Activated CD4-positive, alpha-beta memory T cell treated with anti-CD3 and anti-CD28 coated beads for 36 hours (primary cell): ENCODE data around the gene PITX1. TPM values are rescaled to one million over a fixed set of nuclear protein-coding genes. Genes with fewer than 3 reads are reported as not detected.

Experiments
- CTCF ChIA-PET: fragments of 350-600 bp; sonication (Branson Sonifier 250); formaldehyde crosslinking; loops from one replicate; lab custom pipeline; 2021; ENCODE audit warnings: antibody characterized with exemption, inconsistent platforms; lab: Charles Lee
- POLR2A ChIA-PET: fragments of 350-600 bp; sonication (Branson Sonifier 250); formaldehyde crosslinking; loops from one replicate; lab custom pipeline; 2021; ENCODE audit warnings: antibody characterized with exemption; lab: Charles Lee
- DNase-seq: peaks from one replicate; pipeline ENCODE4 v3.0.0-alpha.2; 2020
- H3K27ac Mint-ChIP-seq: one replicate; pipeline ENCODE4 v1.8.0; 2021; ENCODE audit warnings: mixed read lengths
- H3K27me3 Mint-ChIP-seq: one replicate; pipeline ENCODE4 v1.8.0; 2021; ENCODE audit warnings: mixed read lengths
- H3K36me3 Mint-ChIP-seq: one replicate; pipeline ENCODE4 v1.8.0; 2021; ENCODE audit warnings: mixed read lengths
- H3K4me1 Mint-ChIP-seq: one replicate; pipeline ENCODE4 v1.8.0; 2021; ENCODE audit warnings: low read depth, mixed read lengths
- H3K4me3 Mint-ChIP-seq: one replicate; pipeline ENCODE4 v1.8.0; 2021; ENCODE audit warnings: mild to moderate bottlenecking, mixed read lengths
- H3K9me3 Mint-ChIP-seq: one replicate; pipeline ENCODE4 v1.8.0; 2021; ENCODE audit warnings: mixed read lengths
- intact Hi-C: fragments of 100-400 bp; cut with micrococcal nuclease; formaldehyde crosslinking; loops from one replicate; pipeline ENCODE4 v1.15.1; 2023
- total RNA-seq, 2 experiments: library from RNA; stranded (reverse); gene quantifications; one replicate each; pipeline ENCODE4 v1.2.3, GENCODE V29; 2021

PITX1 gene
- total RNA-seq, 2 experiments from 2014 or later: 0.14 to 0.22 TPM

GRCh38 chr5:135020111-135020895 lies 13.7 kb downstream of the PITX1 start:
- ChIA-PET POLR2A (no interaction called here), CTCF (no interaction called here)
- intact Hi-C loops: no loop called here
- Mint-ChIP-seq H3K9me3 (no peaks in the 10 kb centered on the region), H3K27me3 (no peaks in the 10 kb centered on the region), H3K36me3 (no peaks in the 10 kb centered on the region), H3K4me3 (no peak overlapping the region), H3K4me1 (no peaks in the 10 kb centered on the region), H3K27ac (no peak overlapping the region)
- no peak for DNase-seq

GRCh38 chr5:135019314-135019713 lies 14.7 kb downstream of the PITX1 start:
- intact Hi-C loops: no loop called here
- Mint-ChIP-seq H3K27ac (no peak overlapping the region), H3K36me3 (no peaks in the 10 kb centered on the region), H3K4me1 (no peaks in the 10 kb centered on the region), H3K9me3 (no peaks in the 10 kb centered on the region), H3K4me3 (no peak overlapping the region), H3K27me3 (no peaks in the 10 kb centered on the region)
- POLR2A ChIA-PET: no interaction called here
- no peak for DNase-seq
- CTCF ChIA-PET: no interaction called here

- Mint-ChIP-seq H3K27me3 (no peaks in the 10 kb centered on the region), H3K4me1 (no peaks in the 10 kb centered on the region), H3K36me3 (no peaks in the 10 kb centered on the region), H3K27ac (no peak overlapping the region), H3K9me3 (no peaks in the 10 kb centered on the region), H3K4me3 (no peak overlapping the region)
- intact Hi-C loops: no loop called here
- POLR2A ChIA-PET: interaction anchor here (0.6 kb wide), 1 partner anchor 55 kb away, joined by 3 read pairs; no protein-coding TSS in a partner anchor
- CTCF ChIA-PET: no interaction called here
- DNase-seq: no peak
Observed at GRCh38 chr5:135018457-135018856, 15.6 kb downstream of the PITX1 start.

- POLR2A ChIA-PET: no interaction called here
- Mint-ChIP-seq H3K4me1 (no peaks in the 10 kb centered on the region), H3K4me3 (no peak overlapping the region), H3K27ac (no peak overlapping the region), H3K36me3 (no peaks in the 10 kb centered on the region), H3K27me3 (no peaks in the 10 kb centered on the region), H3K9me3 (no peaks in the 10 kb centered on the region)
- intact Hi-C loops: no loop called here
- no peak for DNase-seq
- CTCF ChIA-PET: no interaction called here
Observed at GRCh38 chr5:135016861-135017290, 17.2 kb downstream of the PITX1 start.

GRCh38 chr5:135015942-135016341 lies 18.1 kb downstream of the PITX1 start:
- intact Hi-C loops: no loop called here
- POLR2A ChIA-PET: no interaction called here
- DNase-seq: no peak
- H3K36me3 Mint-ChIP-seq: no peaks in the 10 kb centered on the region
- no peaks in the 10 kb centered on the region for H3K4me1 Mint-ChIP-seq
- H3K27me3 Mint-ChIP-seq: no peaks in the 10 kb centered on the region
- H3K4me3 Mint-ChIP-seq: no peak overlapping the region
- CTCF ChIA-PET: interaction anchor here (0.7 kb wide), 1 partner anchor 106 kb away, joined by 3 read pairs; no protein-coding TSS in a partner anchor
- H3K27ac Mint-ChIP-seq: no peak overlapping the region
- H3K9me3 Mint-ChIP-seq: no peaks in the 10 kb centered on the region

- intact Hi-C loops: no loop called here
- ChIA-PET CTCF (no interaction called here), POLR2A (no interaction called here)
- no peak for DNase-seq
- no peaks in the 10 kb centered on the region for H3K4me1 Mint-ChIP-seq
- H3K4me3 Mint-ChIP-seq: no peak overlapping the region
- H3K36me3 Mint-ChIP-seq: no peaks in the 10 kb centered on the region
- no peaks in the 10 kb centered on the region for H3K9me3 Mint-ChIP-seq
- no peaks in the 10 kb centered on the region for H3K27me3 Mint-ChIP-seq
- no peak overlapping the region for H3K27ac Mint-ChIP-seq
Observed at GRCh38 chr5:135013947-135014570, 20.0 kb downstream of the PITX1 start.

- Mint-ChIP-seq H3K4me1 (no peaks in the 10 kb centered on the region), H3K4me3 (no peak overlapping the region), H3K9me3 (no peaks in the 10 kb centered on the region), H3K27me3 (no peaks in the 10 kb centered on the region), H3K36me3 (no peaks in the 10 kb centered on the region), H3K27ac (no peak overlapping the region)
- CTCF ChIA-PET: no interaction called here
- no peak for DNase-seq
- intact Hi-C loops: no loop called here
- POLR2A ChIA-PET: no interaction called here
Observed at GRCh38 chr5:135013445-135013844, 20.6 kb downstream of the PITX1 start.

- no peaks in the 10 kb centered on the region for H3K36me3 Mint-ChIP-seq
- H3K4me3 Mint-ChIP-seq: no peak overlapping the region
- CTCF ChIA-PET: no interaction called here
- POLR2A ChIA-PET: no interaction called here
- DNase-seq: no peak
- no peaks in the 10 kb centered on the region for H3K4me1 Mint-ChIP-seq
- H3K27me3 Mint-ChIP-seq: no peaks in the 10 kb centered on the region
- intact Hi-C loops: no loop called here
- H3K27ac Mint-ChIP-seq: no peak overlapping the region
- no peaks in the 10 kb centered on the region for H3K9me3 Mint-ChIP-seq
Observed at GRCh38 chr5:135012951-135013391, 21.1 kb downstream of the PITX1 start.

GRCh38 chr5:135012033-135012588 lies 21.9 kb downstream of the PITX1 start:
- Mint-ChIP-seq H3K9me3 (no peaks in the 10 kb centered on the region), H3K27ac (no peak overlapping the region), H3K4me1 (no peaks in the 10 kb centered on the region), H3K27me3 (no peaks in the 10 kb centered on the region), H3K36me3 (no peaks in the 10 kb centered on the region), H3K4me3 (no peak overlapping the region)
- DNase-seq: no peak
- intact Hi-C loops: no loop called here
- CTCF ChIA-PET: no interaction called here
- POLR2A ChIA-PET: no interaction called here

GRCh38 chr5:135011355-135012032 lies 22.5 kb downstream of the PITX1 start:
- intact Hi-C loops: no loop called here
- ChIA-PET CTCF (no interaction called here), POLR2A (no interaction called here)
- Mint-ChIP-seq H3K36me3 (no peaks in the 10 kb centered on the region), H3K9me3 (no peaks in the 10 kb centered on the region), H3K27me3 (no peaks in the 10 kb centered on the region), H3K4me3 (no peak overlapping the region), H3K27ac (no peak overlapping the region), H3K4me1 (no peaks in the 10 kb centered on the region)
- no peak for DNase-seq

GRCh38 chr5:135010502-135011354 lies 23.3 kb downstream of the PITX1 start:
- DNase-seq: no peak
- Mint-ChIP-seq H3K27me3 (no peaks in the 10 kb centered on the region), H3K9me3 (no peaks in the 10 kb centered on the region), H3K4me3 (no peak overlapping the region), H3K36me3 (no peaks in the 10 kb centered on the region), H3K27ac (no peak overlapping the region), H3K4me1 (no peaks in the 10 kb centered on the region)
- intact Hi-C loops: no loop called here
- POLR2A ChIA-PET: no interaction called here
- CTCF ChIA-PET: interaction anchor here (0.6 kb wide), 1 partner anchor 28 kb away, joined by 3 read pairs; no protein-coding TSS in a partner anchor
